Stimulated activated CD4-positive, alpha-beta T cell treated with anti-CD3 and anti-CD28 coated beads, Interleukin-2, amount 100 ng/mL, for 4 hours (primary cell): ENCODE results near the gene GPR52.

ENCODE experiments used
- DNase-seq: peaks from one replicate; pipeline ENCODE4 v3.0.0-alpha.2; 2020; ENCODE audit warnings: low read depth

GPR52 gene

GRCh38 chr1:174469052-174469451 lies 21.3 kb downstream of the GPR52 start:
- DNase-seq, result no peak

- no peak for DNase-seq
Measured at GRCh38 chr1:174469687-174470086, 21.9 kb downstream of the GPR52 start.

GRCh38 chr1:174479281-174479680 lies 31.5 kb downstream of the GPR52 start:
- DNase-seq, result no peak

- DNase-seq, result no peak
Measured at GRCh38 chr1:174480324-174480723, 32.6 kb downstream of the GPR52 start.

GRCh38 chr1:174491606-174492005 lies 43.8 kb downstream of the GPR52 start:
- no peak for DNase-seq

GRCh38 chr1:174497478-174497877 lies 49.7 kb downstream of the GPR52 start:
- DNase-seq, result no peak
